Mucosa of rectum (tissue), 2 donors: ENCODE measurements around the gene ZNF653.
A peak's percentile ranks its signal among the peaks of the same experiment; 100 is the strongest.
"Not testable (repeated sequence)": the region's sequence is repeated elsewhere in the genome, so short reads cannot be mapped to it uniquely, and the experiment has no call there.

Experiments used
- H3K27ac ChIP-seq, 2 donors: one replicate each; pipeline ENCODE4 v1.7.0; 2013; ENCODE audit warnings: inconsistent platforms in 2 of 2, low read depth in 2 of 2, low read length in 2 of 2
- H3K27me3 ChIP-seq, 2 donors: one replicate each; pipeline ENCODE4 v1.7.0; 2013; ENCODE audit warnings: low read length in 2 of 2; ENCODE audit not compliant: control insufficient read depth in 2 of 2, insufficient read depth in 2 of 2
- H3K36me3 ChIP-seq, 2 donors: one replicate each; pipeline ENCODE4 v1.7.0; 2013; ENCODE audit warnings: low read length in 2 of 2; ENCODE audit not compliant: control insufficient read depth in 2 of 2, insufficient read depth in 2 of 2
- H3K4me1 ChIP-seq, 2 donors: one replicate each; pipeline ENCODE4 v1.7.0; 2013; ENCODE audit warnings: low read length in 2 of 2, mild to moderate bottlenecking in 1 of 2; ENCODE audit not compliant: control insufficient read depth in 2 of 2, insufficient read depth in 2 of 2
- H3K4me3 ChIP-seq, 2 donors: one replicate each; pipeline ENCODE4 v1.7.0; 2013; ENCODE audit warnings: low read length in 2 of 2
- H3K9ac ChIP-seq, 2 donors: one replicate each; pipeline ENCODE4 v1.7.0; 2013; ENCODE audit warnings: low read length in 2 of 2, low read depth in 1 of 2, mild to moderate bottlenecking in 1 of 2
- H3K9me3 ChIP-seq, 2 donors: one replicate each; pipeline ENCODE4 v1.7.0; 2013; ENCODE audit warnings: low read length in 2 of 2; ENCODE audit not compliant: control insufficient read depth in 2 of 2
- donor health status: healthy.
- donor health status: Normal muscosa, but diverticular disease.

ZNF653 gene

GRCh38 chr19:11481534-11482383 is 23.9 kb downstream of the ZNF653 start:
- Histone ChIP-seq H3K36me3 (peaks cover 0 to 6% of the 10 kb centered on the region in 2 donors), H3K4me3 (peak overlapping the region in 1 of 2 donors; percentile 17), H3K27ac (no peak overlapping the region), H3K4me1 (peaks cover 6 to 11% of the 10 kb centered on the region in 2 donors), H3K27me3 (peaks cover 11 to 25% of the 10 kb centered on the region in 2 donors), H3K9ac (no peak overlapping the region), H3K9me3 (no peaks in the 10 kb centered on the region)

- Histone ChIP-seq H3K9me3 (no peaks in the 10 kb centered on the region), H3K9ac (no peak within 1 kb of the TSS), H3K4me1 (peaks cover 6 to 11% of the 10 kb centered on the region in 2 donors), H3K27ac (no peak within 1 kb of the TSS), H3K4me3 (peak within 1 kb of the TSS in 1 of 2 donors; percentile 17), H3K36me3 (peaks cover 0 to 6% of the 10 kb centered on the region in 2 donors), H3K27me3 (peaks cover 11 to 25% of the 10 kb centered on the region in 2 donors)
These were observed 24.7 kb downstream of the ZNF653 start, which contains the start of gene ELAVL3 for GRCh38 chr19:11480715-11481533. Gene ELAVL3, minus strand, starts transcription at chr19:11481046. Its CDS starts 438 bp downstream, at chr19:11480608.

DNA sequence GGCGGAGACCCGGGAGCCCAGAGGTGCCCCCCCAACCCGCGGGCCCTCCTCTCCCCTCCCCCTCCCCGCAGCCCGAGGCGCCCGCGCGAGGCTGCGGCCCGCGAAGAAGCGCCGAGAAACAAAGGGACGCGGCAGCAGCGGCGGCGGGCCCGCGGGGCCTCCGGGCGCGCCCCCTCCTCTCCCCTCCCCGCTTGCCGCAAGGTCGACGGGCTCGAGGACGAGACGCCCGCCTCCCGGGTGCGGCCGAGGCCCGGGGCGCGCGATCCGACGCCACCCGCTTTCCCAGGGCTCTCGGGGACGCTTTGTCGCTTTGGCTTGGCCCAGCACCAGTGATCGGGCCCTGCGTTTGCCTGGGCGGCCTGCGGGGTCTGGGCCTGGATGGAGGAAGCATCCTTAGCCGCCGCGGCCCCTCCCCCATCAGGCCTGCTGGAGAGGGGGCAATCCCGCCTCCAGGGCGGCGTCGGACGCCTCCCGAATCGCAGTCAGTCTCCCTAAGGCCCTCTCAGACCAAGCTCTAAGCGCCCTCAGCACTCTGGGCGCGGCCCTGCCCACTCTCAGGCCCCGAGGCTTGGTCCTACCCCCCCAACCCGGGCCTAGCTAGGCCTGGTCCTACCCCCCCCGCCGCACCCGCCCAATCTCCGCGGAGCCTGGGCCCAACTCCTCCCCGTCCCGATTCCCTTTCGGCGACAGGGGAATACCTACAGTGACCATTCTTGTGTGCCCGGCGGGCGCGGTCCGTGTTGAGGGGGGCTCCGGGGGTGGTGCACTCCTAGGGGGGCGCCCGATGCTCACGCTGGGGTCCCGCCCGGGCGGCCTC is 25.5 kb downstream of the ZNF653 start:
- H3K4me3 ChIP-seq = no peak overlapping the region
- no peak overlapping the region for H3K27ac ChIP-seq
- H3K9me3 ChIP-seq = no peaks in the 10 kb centered on the region
- H3K4me1 ChIP-seq = peaks cover 6 to 11% of the 10 kb centered on the region in 2 donors
- H3K9ac ChIP-seq = no peak overlapping the region
- H3K27me3 ChIP-seq = peaks cover 11 to 25% of the 10 kb centered on the region in 2 donors
- H3K36me3 ChIP-seq = peaks cover 0 to 6% of the 10 kb centered on the region in 2 donors

DNA sequence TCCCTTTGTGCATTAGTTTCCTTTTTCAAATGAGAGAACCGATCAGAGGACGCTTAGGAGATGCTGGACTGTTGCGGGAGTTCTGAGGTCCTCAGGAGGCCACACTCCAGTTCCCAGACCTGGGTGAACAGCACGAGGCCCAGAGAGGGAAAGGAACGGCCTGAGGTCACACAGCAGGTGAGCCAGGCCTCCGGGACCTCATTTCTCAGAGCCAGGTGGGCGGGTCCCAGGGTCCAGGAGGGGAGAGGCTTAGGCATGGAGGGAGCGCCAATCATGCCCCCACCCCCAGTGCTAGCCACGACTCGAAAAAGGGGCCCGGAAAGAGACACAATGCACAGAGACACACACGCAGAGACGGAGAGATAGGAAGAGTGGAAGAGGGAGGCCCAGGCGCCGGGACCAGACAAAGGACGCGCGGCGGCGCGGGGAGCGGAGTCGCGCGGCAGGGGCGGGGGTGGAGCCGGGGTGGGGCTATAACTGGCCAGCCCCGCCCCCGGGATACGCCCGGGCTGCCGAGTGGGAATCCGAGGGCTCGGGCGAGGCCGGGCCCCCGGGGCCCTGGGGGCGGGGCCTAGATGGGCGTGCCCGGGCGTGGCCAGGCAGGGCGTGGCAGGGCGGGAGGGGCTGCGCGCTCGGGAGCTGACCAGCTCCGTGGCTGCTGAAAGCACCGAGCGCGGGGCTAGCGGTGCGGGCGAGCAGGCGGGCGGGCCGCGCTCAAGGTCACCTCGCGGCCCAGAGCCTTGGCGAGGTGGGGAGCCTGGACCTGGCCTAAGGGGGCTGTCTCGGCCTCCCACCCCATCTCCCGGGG is 26.3 kb downstream of the ZNF653 start:
- Histone ChIP-seq H3K9ac (no peak overlapping the region), H3K36me3 (peaks cover 0 to 5% of the 10 kb centered on the region in 2 donors), H3K4me3 (no peak overlapping the region), H3K27me3 (peaks cover 11 to 25% of the 10 kb centered on the region in 2 donors), H3K9me3 (no peaks in the 10 kb centered on the region), H3K27ac (no peak overlapping the region), H3K4me1 (peaks cover 6 to 11% of the 10 kb centered on the region in 2 donors)

DNA sequence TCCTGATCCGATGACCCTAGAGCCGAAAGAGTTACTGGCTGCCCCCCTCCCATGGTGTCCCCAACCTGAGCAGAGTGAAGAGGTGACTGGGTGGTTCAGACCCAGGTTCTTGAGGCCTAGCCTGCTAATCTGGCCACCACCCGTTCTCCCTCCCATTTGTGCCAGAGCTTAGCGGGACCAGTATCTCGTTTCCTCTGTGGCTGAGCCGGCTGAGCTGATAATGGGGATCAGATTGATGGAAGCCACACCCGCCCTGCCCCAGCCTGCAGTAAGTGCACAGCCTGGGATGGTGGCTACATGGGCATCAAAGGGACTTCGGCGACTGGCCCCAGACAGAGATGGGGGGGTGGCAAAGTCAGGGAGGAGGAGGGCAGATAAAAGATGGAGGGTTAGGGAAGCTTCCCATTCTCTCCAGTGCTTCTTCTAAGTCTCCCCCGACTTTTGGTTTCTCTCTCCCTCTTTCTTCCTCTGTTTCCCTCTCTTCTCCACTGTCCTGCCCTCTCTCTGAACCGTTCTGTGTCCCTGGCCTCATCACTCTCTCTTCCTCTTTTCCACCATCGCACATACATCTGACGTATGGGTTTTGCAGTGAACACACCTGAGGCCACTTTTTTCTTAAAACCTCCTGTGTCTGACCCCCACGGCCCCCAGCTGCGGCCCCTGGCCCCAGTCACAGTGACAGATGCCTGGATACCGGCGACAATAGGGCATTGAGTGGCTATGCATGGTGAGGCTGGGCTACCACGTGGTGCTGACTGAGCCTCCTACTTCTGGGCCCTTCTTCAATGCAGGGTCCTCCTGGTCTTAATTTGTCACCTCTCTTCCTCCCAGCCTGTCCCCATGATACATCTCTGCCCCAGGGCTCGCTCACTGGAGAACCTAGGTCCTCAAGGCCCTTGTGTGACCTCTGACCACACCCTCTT is 27.2 kb downstream of the ZNF653 start:
- Histone ChIP-seq H3K4me1 (peaks cover 6 to 11% of the 10 kb centered on the region in 2 donors), H3K36me3 (no peaks in the 10 kb centered on the region), H3K4me3 (no peak overlapping the region), H3K27ac (no peak overlapping the region), H3K9ac (no peak overlapping the region), H3K9me3 (no peaks in the 10 kb centered on the region), H3K27me3 (peaks cover 11 to 25% of the 10 kb centered on the region in 2 donors)

GRCh38 chr19:11475861-11476260 is 29.8 kb downstream of the ZNF653 start:
- Histone ChIP-seq H3K36me3 (no peaks in the 10 kb centered on the region), H3K27ac (no peak overlapping the region), H3K9ac (no peak overlapping the region), H3K4me1 (no peaks in the 10 kb centered on the region), H3K9me3 (no peaks in the 10 kb centered on the region), H3K4me3 (no peak overlapping the region), H3K27me3 (peaks cover 3 to 5% of the 10 kb centered on the region in 2 donors)

DNA sequence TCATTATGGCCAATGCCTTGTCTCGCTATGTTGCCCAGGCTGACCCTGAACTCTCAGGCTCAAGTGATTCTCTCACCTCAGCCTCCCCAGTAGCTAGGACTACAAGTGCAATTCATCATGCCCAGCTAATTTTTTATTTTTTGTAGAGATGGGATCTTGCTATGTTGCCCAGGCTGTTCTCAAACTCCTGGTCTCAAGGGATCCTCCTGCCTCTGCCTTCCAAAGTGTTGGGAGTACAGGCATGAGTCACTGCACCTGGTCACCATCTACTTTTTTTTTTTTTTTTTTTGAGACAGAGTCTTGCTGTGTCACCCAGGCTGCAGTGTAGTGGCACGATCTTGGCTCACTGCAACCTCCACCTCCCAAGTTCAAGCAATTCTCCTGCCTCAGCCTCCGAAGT is 30.3 kb downstream of the ZNF653 start:
- not testable (repeated sequence) for H3K4me3 ChIP-seq, H3K27me3 ChIP-seq, H3K27ac ChIP-seq, H3K4me1 ChIP-seq, H3K9ac ChIP-seq, H3K36me3 ChIP-seq, H3K9me3 ChIP-seq

- H3K4me3 ChIP-seq = no peak overlapping the region
- H3K4me1 ChIP-seq = no peaks in the 10 kb centered on the region
- H3K27ac ChIP-seq = no peak overlapping the region
- H3K36me3 ChIP-seq = no peaks in the 10 kb centered on the region
- peaks cover 0 to 3% of the 10 kb centered on the region in 2 donors for H3K27me3 ChIP-seq
- H3K9ac ChIP-seq = no peak overlapping the region
- H3K9me3 ChIP-seq = no peaks in the 10 kb centered on the region
These were observed 31.9 kb downstream of the ZNF653 start for GRCh38 chr19:11473725-11474124.
